PC-3 (cell line): ENCODE measurements around the gene PRSS50. TPM values are rescaled to one million over a fixed set of nuclear protein-coding genes. Genes with fewer than 3 reads are reported as not detected.

ENCODE experiments used
- ATAC-seq: fragments of 200-7000 bp; cut with Tn5 transposase; 2 replicates; pipeline ENCODE4 v1.9.1; 2020; ENCODE audit warnings: mild to moderate bottlenecking, moderate library complexity
- BruUV-seq: library from RNA; stranded (reverse); fragments of 400-500 nt; replicated peaks from 2 replicates; lab custom pipeline; 2021; lab: Mats Ljungman, UMichigan
- CTCF ChIA-PET: fragments of 300-600 bp; sonication (Branson Sonifier 250); formaldehyde crosslinking; loops from one replicate; lab custom pipeline; 2022; ENCODE audit warnings: antibody characterized with exemption; lab: Charles Lee
- POLR2A ChIA-PET: fragments of 300-600 bp; sonication (Branson Sonifier 250); formaldehyde crosslinking; loops from one replicate; lab custom pipeline; 2022; ENCODE audit warnings: antibody characterized with exemption; ENCODE audit not compliant: unreplicated experiment; lab: Charles Lee
- DNase-seq: peaks from one replicate; pipeline ENCODE4 v3.0.0-alpha.2; 2015
- H2AFZ ChIP-seq: fragments of 300-600 bp; sonication (generic); 2 replicates; pipeline ENCODE4 v1.6.0; 2016; ENCODE audit warnings: antibody characterized with exemption, low read length
- H3F3A ChIP-seq: fragments of 300-600 bp; sonication (generic); one replicate; pipeline ENCODE4 v1.6.0; 2017; ENCODE audit warnings: antibody characterized with exemption, low read length, control low read depth, mild to moderate bottlenecking; ENCODE audit not compliant: unreplicated experiment
- H3K27ac ChIP-seq: fragments of 300-600 bp; sonication (generic); 2 replicates; pipeline ENCODE4 v1.5.1; 2016; ENCODE audit warnings: mild to moderate bottlenecking, low read length
- H3K27me3 ChIP-seq: fragments of 300-600 bp; sonication (generic); 2 replicates; pipeline ENCODE4 v1.6.1; 2016; ENCODE audit warnings: low read length, mixed read lengths
- H3K36me3 ChIP-seq: fragments of 300-600 bp; sonication (generic); 2 replicates; pipeline ENCODE4 v1.6.1; 2016; ENCODE audit warnings: low read depth, mixed run types, low read length, mixed read lengths
- H3K4me1 ChIP-seq: fragments of 300-600 bp; sonication (generic); 2 replicates; pipeline ENCODE4 v1.5.1; 2016; ENCODE audit warnings: low read length; ENCODE audit not compliant: insufficient read depth
- H3K4me2 ChIP-seq: fragments of 300-600 bp; sonication (generic); 2 replicates; pipeline ENCODE4 v1.6.0; 2016; ENCODE audit warnings: low read length
- H3K4me3 ChIP-seq: fragments of 300-600 bp; sonication (generic); 2 replicates; pipeline ENCODE4 v1.5.1; 2016; ENCODE audit warnings: mild to moderate bottlenecking, low read length, mixed read lengths
- H3K79me2 ChIP-seq: fragments of 300-600 bp; sonication (generic); 2 replicates; pipeline ENCODE4 v1.6.1; 2017; ENCODE audit warnings: low read length, mixed read lengths
- H3K9ac ChIP-seq: fragments of 300-600 bp; sonication (generic); 2 replicates; pipeline ENCODE4 v1.6.0; 2016; ENCODE audit warnings: mild to moderate bottlenecking, low read length
- H3K9me2 ChIP-seq: fragments of 300-600 bp; sonication (generic); replicated peaks from 2 replicates; pipeline ENCODE4 v1.6.1; 2016; ENCODE audit warnings: mixed run types, low read length, mixed read lengths
- H3K9me3 ChIP-seq: fragments of 300-600 bp; sonication (generic); 2 replicates; pipeline ENCODE4 v1.6.1; 2016; ENCODE audit warnings: low read length, mixed read lengths
- H4K20me1 ChIP-seq: fragments of 300-600 bp; sonication (generic); 2 replicates; pipeline ENCODE4 v1.6.1; 2016; ENCODE audit warnings: low read length, mixed read lengths
- CTCF ChIP-seq: fragments of 300-600 bp; sonication (generic); conservative IDR thresholded peaks from 2 replicates; pipeline ENCODE4 v1.5.1; 2017; ENCODE audit warnings: antibody characterized with exemption, low read depth, mild to moderate bottlenecking, low read length
- EZH2 ChIP-seq: fragments of 300-600 bp; sonication (generic); IDR thresholded peaks from one replicate; pipeline ENCODE4 v1.6.1; 2017; ENCODE audit warnings: antibody characterized with exemption, mild to moderate bottlenecking, low read length; ENCODE audit not compliant: unreplicated experiment
- EZH2phosphoT487 ChIP-seq: fragments of 300-600 bp; sonication (generic); IDR thresholded peaks from 2 replicates; pipeline ENCODE4 v1.6.1; 2018; ENCODE audit warnings: mild to moderate bottlenecking, antibody characterized with exemption, low read length, borderline replicate concordance
- intact Hi-C: fragments of 100-400 bp; cut with micrococcal nuclease; formaldehyde crosslinking; loops from 2 replicates; pipeline ENCODE4 v1.9.0; 2023
- total RNA-seq: library from RNA; depleted of rRNA; stranded (reverse); fragments of >200 nt; gene quantifications from 2 replicates; pipeline ENCODE4 v1.2.3, GENCODE V29; 2014

Gene PRSS50
- total RNA-seq, 1 experiment from 2014 or later, result not detected

DNA sequence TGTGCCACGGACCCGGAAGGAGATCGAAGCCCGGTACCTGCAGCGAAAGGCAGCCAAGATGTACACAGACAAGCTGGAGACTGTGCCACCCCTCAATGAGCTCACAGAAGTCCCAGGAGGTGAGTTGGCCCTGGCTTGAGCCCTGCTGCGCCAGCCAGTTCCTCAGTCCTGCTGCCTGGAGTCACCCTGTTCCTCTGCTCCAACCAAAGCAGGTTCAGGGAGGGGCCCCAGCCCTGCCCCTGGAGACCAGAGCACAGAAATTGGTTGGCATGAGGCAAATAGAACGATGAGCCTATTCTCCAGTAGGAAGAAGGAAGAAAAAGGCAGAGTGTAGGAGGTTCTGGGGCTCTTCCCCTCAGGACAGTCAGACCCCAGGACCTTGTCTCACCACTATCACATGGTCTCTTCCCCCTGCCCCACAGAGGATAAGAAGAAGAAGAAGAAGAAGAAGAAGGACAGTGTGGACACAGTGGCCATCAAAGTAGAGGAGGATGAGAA is 8.5 kb downstream of the PRSS50 start:
- Histone ChIP-seq H3K4me2 (no peak overlapping the region), H3K27me3 (no peaks in the 10 kb centered on the region), H3K4me1 (peaks cover 13% of the 10 kb centered on the region), H2AFZ (no peak overlapping the region), H3K27ac (no peak overlapping the region), H3K9ac (no peak overlapping the region), H3K9me2 (no peaks in the 10 kb centered on the region), H3K79me2 (no peaks in the 10 kb centered on the region), H4K20me1 (no peaks in the 10 kb centered on the region), H3F3A (no peaks in the 10 kb centered on the region), H3K36me3 (no peaks in the 10 kb centered on the region), H3K4me3 (no peak overlapping the region), H3K9me3 (no peaks in the 10 kb centered on the region)
- CTCF ChIA-PET, result no interaction called here
- BruUV-seq, result no TSS peak
- no peak for ATAC-seq
- DNase-seq, result no peak
- TF ChIP-seq EZH2, result no peak
- intact Hi-C loops, result no loop called here
- POLR2A ChIA-PET, result no interaction called here

- DNase-seq (no peak), ATAC-seq (no peak)
- Histone ChIP-seq H3K4me2 (no peak overlapping the region), H3K27me3 (no peaks in the 10 kb centered on the region), H3K36me3 (no peaks in the 10 kb centered on the region), H4K20me1 (no peaks in the 10 kb centered on the region), H3K9ac (no peak overlapping the region), H3K4me3 (no peak overlapping the region), H3K9me3 (no peaks in the 10 kb centered on the region), H3K9me2 (no peaks in the 10 kb centered on the region), H3K79me2 (no peaks in the 10 kb centered on the region), H3F3A (no peaks in the 10 kb centered on the region), H3K27ac (no peak overlapping the region), H3K4me1 (peaks cover 13% of the 10 kb centered on the region), H2AFZ (no peak overlapping the region)
- ChIA-PET POLR2A (no interaction called here), CTCF (interaction anchor here (1.0 kb wide), 1 partner anchor 186 kb away, joined by 3 read pairs; no protein-coding TSS in a partner anchor)
- intact Hi-C loops, result no loop called here
- no TSS peak for BruUV-seq
- TF ChIP-seq EZH2 (no peak), EZH2phosphoT487 (no peak), CTCF (no peak)
Measured at GRCh38 chr3:46708401-46709156, 9.1 kb downstream of the PRSS50 start.

GRCh38 chr3:46707601-46708011 is 10.1 kb downstream of the PRSS50 start:
- CTCF ChIA-PET, result interaction anchor here (1.0 kb wide), 1 partner anchor 187 kb away, joined by 3 read pairs; no protein-coding TSS in a partner anchor
- no peaks in the 10 kb centered on the region for H4K20me1 ChIP-seq
- no peak overlapping the region for H2AFZ ChIP-seq

More at GRCh38 chr3:46707601-46708011, 10.1 kb downstream of the PRSS50 start:
- H3K27me3 ChIP-seq, result no peaks in the 10 kb centered on the region
- no peaks in the 10 kb centered on the region for H3K79me2 ChIP-seq
- DNase-seq (no peak), ATAC-seq (no peak)
- H3K9me3 ChIP-seq, result no peaks in the 10 kb centered on the region
- H3K27ac ChIP-seq, result no peak overlapping the region
- no peaks in the 10 kb centered on the region for H3K36me3 ChIP-seq
- no peak overlapping the region for H3K4me3 ChIP-seq
- TF ChIP-seq CTCF (no peak), EZH2phosphoT487 (no peak), EZH2 (no peak)
- no peak overlapping the region for H3K4me2 ChIP-seq
- H3K9me2 ChIP-seq, result no peaks in the 10 kb centered on the region
- POLR2A ChIA-PET, result no interaction called here
- H3K4me1 ChIP-seq, result peaks cover 13% of the 10 kb centered on the region
- intact Hi-C loops, result no loop called here
- no TSS peak for BruUV-seq
- H3K9ac ChIP-seq, result no peak overlapping the region
- no peaks in the 10 kb centered on the region for H3F3A ChIP-seq
